ENCODE results near the gene PRSS33. TPM values are rescaled to one million over a fixed set of nuclear protein-coding genes. Genes with fewer than 3 reads are reported as not detected.

The PRSS33 gene
- total RNA-seq, 1 donor from 2014 or later = 0.23 TPM

DNA sequence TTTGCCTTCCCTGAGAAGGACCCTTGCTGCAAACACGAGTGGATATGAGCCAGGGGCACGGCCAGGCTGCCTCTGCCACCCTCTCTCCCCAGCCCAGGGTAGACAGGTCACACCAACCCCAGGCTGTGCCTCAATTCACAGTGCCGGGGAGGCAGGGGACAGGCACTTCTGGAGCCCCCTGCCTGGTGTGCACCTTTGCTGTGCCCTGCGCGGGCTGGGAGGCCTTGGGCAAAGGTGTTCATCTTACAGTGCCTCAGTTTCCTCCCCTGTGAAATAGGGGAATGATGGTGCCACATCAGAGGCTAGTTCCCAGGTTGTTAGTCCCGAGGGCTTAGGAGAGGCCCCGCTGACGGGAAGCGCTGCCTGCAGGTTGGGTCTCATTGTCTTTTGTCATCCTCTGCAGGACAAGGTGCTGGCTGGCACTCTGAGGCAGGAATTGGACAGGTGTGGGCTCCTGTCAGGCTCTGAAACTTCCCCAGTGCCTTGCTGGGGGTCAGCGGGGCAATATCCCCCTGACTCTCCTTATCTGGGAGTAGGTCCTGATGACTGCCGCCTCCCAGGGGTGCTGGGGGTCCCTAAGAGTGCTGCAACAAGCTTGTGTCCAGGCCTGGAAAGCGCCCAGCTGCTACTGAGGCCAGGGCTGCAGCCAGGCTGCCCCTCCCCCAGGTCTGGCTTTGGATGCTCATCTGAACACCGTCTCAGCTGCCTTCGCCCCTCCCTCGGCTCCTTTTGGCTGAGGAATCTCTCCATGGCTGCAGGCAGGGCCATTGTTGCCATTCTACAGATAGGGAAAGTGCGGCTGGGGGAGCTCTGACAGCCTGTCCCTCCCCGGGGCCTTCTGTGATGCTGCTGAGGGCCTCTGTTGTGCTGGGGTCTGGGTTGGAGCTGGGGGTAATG lies 32.8 kb upstream of the PRSS33 start:
- TF ChIP-seq, protein P1, sequence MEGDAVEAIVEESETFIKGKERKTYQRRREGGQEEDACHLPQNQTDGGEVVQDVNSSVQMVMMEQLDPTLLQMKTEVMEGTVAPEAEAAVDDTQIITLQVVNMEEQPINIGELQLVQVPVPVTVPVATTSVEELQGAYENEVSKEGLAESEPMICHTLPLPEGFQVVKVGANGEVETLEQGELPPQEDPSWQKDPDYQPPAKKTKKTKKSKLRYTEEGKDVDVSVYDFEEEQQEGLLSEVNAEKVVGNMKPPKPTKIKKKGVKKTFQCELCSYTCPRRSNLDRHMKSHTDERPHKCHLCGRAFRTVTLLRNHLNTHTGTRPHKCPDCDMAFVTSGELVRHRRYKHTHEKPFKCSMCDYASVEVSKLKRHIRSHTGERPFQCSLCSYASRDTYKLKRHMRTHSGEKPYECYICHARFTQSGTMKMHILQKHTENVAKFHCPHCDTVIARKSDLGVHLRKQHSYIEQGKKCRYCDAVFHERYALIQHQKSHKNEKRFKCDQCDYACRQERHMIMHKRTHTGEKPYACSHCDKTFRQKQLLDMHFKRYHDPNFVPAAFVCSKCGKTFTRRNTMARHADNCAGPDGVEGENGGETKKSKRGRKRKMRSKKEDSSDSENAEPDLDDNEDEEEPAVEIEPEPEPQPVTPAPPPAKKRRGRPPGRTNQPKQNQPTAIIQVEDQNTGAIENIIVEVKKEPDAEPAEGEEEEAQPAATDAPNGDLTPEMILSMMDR (conservative IDR thresholded peaks at IDR 0.05) = no peak
- DNase-seq (ENCODE audit: low read depth, low spot score) = no peak
- Mint-ChIP-seq H3K27me3 (ENCODE audit: low read depth) (peaks cover 6% of the 10 kb centered on the region), H3K4me3 (no peak overlapping the region), H3K27ac (ENCODE audit: unreplicated experiment) (no peak overlapping the region), H3K4me1 (no peaks in the 10 kb centered on the region), H3K36me3 (ENCODE audit: low read depth) (no peaks in the 10 kb centered on the region), H3K9me3 (no peaks in the 10 kb centered on the region)

DNA sequence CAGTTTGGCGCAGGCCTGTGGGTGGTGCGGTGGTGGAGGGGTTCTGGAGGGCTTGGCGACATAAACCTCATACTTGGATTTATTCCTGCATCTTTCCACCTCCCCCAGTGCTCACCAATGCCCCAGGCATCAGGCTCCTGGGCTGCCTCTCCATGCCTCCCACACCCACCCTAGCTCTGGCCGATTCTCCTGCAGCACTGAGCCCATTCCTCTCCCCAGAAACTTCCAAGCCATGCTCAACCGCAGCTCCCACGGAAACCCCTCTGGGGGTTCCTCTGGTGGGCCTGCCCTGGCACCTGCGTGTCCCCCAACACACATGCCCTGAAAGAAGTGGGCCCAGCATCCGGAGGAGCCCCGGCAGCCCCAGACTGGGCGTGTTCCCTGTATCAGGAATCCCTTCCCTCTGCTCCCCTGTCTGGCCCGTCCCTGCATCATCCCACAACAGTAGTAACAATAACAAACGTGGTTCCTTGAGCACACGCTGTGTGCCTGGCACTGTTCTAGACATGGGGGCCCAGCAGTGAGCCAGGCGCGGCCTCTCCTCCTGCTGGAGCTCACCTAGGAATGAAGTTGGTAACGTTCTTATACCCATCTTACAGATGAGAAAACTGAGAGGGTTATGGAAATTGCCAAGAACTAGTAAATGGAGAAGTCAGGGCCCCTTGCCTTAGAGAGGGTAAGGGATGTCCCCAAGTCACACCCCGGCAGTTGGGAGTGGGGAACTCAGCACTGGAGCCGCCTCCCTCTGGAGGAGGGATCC lies 32.0 kb upstream of the PRSS33 start:
- DNase-seq (ENCODE audit: low read depth, low spot score) = no peak

DNA sequence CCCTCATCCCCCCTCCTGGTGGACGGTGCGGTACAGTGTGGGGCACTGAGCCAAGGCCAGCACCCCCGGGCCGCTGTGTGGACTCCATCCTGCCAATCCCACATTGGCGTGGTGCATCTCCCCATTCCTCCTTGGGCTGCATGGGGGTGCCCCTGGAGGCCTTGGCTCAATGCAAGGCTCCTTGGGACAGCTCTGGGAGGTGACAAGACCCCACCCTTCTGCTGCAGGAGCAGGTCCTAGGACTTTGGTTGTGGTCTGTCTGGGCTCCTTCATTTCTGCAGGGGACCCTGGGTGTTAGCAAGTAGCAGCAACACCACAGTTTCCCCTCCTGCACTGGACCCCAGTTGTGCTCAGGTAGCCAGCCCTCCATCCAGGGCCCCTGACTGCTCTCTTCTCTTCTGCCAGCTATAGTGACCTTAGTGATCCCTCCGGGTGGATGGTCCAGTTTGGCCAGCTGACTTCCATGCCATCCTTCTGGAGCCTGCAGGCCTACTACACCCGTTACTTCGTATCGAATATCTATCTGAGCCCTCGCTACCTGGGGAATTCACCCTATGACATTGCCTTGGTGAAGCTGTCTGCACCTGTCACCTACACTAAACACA lies 31.0 kb upstream of the PRSS33 start:
- Mint-ChIP-seq H3K9me3 (no peaks in the 10 kb centered on the region), H3K4me1 (no peaks in the 10 kb centered on the region), H3K4me3 (no peak overlapping the region), H3K27me3 (ENCODE audit: low read depth) (peaks cover 6% of the 10 kb centered on the region), H3K36me3 (ENCODE audit: low read depth) (no peaks in the 10 kb centered on the region), H3K27ac (ENCODE audit: unreplicated experiment) (no peak overlapping the region)
- DNase-seq (ENCODE audit: low read depth, low spot score) = no peak
- TF ChIP-seq, protein P1 (conservative IDR thresholded peaks at IDR 0.05) = no peak

More for the DNA sequence above, 32.0 kb upstream of the PRSS33 start:
- Mint-ChIP-seq H3K27me3 (ENCODE audit: low read depth) (peaks cover 6% of the 10 kb centered on the region), H3K9me3 (no peaks in the 10 kb centered on the region), H3K27ac (ENCODE audit: unreplicated experiment) (no peak overlapping the region), H3K36me3 (ENCODE audit: low read depth) (no peaks in the 10 kb centered on the region), H3K4me3 (no peak overlapping the region), H3K4me1 (no peaks in the 10 kb centered on the region)
- TF ChIP-seq, protein P1 (conservative IDR thresholded peaks at IDR 0.05) = no peak

DNA sequence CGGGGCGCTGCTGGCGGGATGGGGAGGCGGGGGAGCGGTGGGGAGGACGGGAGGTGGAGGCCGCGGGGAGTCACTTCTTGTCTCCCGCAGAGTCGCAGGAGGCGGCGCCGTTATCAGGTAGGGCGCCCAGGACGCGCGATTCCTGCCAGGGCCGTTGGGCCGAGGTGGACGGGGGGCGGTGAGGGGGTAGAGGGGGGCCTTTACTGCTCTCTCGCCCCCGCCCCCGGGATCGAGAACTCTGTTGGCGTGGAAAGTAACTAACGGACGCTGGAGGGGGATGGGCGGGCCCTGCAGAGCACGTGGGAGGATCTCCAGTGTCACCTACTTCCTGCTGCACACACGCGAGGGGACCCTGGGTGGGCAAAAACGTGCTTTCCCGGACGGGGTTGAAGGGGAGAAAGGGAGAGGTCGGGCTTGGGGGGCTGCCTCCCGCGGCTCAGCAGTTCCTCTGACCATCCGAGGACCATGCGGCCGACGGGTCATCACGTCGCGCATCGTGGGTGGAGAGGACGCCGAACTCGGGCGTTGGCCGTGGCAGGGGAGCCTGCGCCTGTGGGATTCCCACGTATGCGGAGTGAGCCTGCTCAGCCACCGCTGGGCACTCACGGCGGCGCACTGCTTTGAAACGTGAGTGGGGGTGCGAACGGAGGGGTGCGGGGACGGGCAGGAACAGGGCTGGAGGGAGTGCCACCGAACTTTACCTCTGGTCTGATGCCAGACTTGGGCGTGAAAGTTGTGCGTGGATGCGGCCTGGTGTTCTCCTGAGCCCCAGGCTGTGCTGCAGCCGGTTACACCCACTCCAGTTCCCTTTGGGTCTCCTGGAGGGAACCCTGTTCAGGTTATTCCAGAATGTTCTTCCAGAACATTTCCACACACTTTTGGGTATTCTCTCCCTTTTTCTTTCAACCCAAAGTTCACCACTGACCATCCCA lies 30.2 kb upstream of the PRSS33 start:
- Mint-ChIP-seq H3K9me3 (no peaks in the 10 kb centered on the region), H3K27me3 (ENCODE audit: low read depth) (peaks cover 2% of the 10 kb centered on the region), H3K27ac (ENCODE audit: unreplicated experiment) (no peak overlapping the region), H3K36me3 (ENCODE audit: low read depth) (no peaks in the 10 kb centered on the region), H3K4me1 (no peaks in the 10 kb centered on the region), H3K4me3 (no peak overlapping the region)
- DNase-seq (ENCODE audit: low read depth, low spot score) = no peak
- TF ChIP-seq, protein P1 (conservative IDR thresholded peaks at IDR 0.05) = no peak
